G401 (cell line): ENCODE data around the gene QSOX1. TPM values are rescaled to one million over a fixed set of nuclear protein-coding genes. Genes with fewer than 3 reads are reported as not detected.
"Not testable (repeated sequence)": the region's sequence is repeated elsewhere in the genome, so short reads cannot be mapped to it uniquely, and the experiment has no call there.

Experiments
- DNase-seq: peaks from one replicate; pipeline ENCODE4 v3.0.0-alpha.2; 2015; ENCODE audit warnings: low spot score
- in situ Hi-C: cut with HindIII; loops from 2 replicates; pipeline ENCODE4 v1.10.0; 2016; ENCODE audit warnings: low sequenced_read_pairs, mixed read lengths
- total RNA-seq: library from RNA; depleted of rRNA; stranded (reverse); fragments of >200 nt; shearing (Covaris generic); gene quantifications from 2 replicates; pipeline ENCODE4 v1.2.3, GENCODE V29; 2014

QSOX1 gene
- total RNA-seq, 1 experiment from 2014 or later, result 44.8 TPM

- in situ Hi-C loops, result no loop called here
- DNase-seq, result no peak
Measured at GRCh38 chr1:180199018-180199417, 44.3 kb downstream of the QSOX1 start.

DNA sequence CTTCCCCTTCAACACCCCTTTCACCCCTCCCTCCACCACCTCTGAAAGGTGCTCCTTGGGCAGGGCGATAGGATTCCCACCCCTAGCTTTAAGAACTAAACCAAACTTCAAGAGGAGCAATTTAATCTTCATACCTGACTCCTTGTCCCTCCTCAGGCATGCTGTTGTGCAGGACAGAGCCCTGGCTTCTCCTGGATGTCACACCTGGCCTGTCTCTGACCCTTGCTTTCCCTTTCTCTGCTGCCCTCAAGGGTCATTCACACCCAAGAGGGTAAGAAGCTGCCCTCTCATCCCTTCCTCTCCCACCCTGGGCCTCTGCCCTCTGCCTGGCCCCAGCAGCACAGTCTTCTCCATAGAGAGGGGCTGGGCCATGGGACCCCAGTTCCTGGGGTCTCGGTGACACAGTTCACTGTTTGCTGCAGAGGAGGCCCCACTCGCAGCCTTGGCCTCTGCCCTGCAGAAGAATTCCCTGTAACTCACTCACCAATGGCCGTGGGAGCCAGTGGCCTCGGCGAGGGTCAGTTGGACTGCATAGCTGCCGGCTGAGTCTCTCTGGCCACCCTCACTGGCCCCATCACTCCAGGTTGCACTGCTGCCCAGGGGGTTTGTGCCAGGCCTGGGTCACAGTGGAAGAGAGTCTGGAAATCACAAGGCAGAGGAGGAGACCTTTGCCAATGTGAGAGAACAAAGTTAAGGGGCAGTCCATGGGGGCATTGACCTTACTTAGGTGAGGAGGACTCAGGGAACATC lies 47.0 kb downstream of the QSOX1 start:
- no peak for DNase-seq
- in situ Hi-C loops, result no loop called here

GRCh38 chr1:180202588-180202987 lies 47.9 kb downstream of the QSOX1 start:
- DNase-seq, in situ Hi-C loops: not testable (repeated sequence)

DNA sequence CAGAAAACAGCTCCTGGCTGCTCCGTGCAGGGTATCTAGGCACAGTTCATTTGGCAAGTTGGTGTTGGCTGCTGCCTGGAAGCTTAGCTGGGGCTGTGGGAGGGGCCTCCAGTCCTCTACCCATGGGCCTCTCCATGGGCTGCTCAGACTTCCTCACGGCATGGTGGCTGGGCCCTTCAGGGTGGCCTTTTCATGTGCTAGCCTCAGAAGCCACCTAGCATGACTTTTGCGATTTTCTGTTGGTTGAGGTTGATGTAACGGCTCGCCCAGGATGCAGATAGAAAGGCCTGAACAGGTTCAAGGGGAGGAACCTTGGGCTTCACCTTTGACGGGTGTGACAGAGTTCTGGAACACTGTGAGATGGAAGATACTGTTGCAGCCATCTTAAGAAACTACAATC lies 49.6 kb downstream of the QSOX1 start:
- in situ Hi-C loops, result no loop called here
- DNase-seq, result no peak

DNA sequence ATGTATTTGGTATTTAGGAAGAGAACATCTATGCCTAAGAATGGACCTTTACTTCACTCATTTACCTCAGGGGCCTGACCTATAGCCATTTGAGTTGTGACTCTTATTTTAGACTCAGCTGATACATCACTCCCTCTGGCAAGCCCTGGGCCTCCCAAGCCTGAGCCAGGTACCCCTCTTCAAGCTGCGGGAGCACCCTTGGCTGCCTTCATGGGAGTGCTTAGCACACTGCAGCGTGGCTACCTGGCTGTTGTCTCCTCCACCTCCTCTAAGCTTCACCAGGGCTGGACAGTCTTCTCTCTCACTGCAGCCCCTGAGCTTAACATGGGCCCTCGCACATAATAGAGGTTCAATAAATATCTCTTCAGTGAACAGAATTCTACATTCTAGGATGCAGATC lies 51.9 kb downstream of the QSOX1 start:
- in situ Hi-C loops, result no loop called here
- no peak for DNase-seq

DNA sequence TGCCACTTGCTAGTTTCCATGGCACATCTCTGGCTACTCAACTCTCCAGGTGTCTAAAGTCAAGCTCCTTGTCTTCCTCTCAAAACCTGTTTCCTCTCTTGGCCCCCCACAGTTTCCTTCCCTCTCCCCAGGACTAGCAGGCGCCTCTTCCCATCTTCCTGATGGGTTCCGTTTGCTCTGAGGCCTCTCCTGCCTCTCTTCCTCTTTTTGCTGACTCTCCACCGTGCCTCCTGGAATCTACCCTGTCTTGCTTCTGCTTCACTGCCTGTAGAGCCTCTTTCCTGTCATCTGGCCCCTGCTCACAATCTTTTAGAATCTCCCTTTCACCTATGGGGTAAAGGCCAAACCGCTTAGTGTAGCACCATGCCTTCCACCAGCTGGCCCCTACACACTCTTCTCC lies 53.6 kb downstream of the QSOX1 start:
- DNase-seq, result no peak
- in situ Hi-C loops, result no loop called here

DNA sequence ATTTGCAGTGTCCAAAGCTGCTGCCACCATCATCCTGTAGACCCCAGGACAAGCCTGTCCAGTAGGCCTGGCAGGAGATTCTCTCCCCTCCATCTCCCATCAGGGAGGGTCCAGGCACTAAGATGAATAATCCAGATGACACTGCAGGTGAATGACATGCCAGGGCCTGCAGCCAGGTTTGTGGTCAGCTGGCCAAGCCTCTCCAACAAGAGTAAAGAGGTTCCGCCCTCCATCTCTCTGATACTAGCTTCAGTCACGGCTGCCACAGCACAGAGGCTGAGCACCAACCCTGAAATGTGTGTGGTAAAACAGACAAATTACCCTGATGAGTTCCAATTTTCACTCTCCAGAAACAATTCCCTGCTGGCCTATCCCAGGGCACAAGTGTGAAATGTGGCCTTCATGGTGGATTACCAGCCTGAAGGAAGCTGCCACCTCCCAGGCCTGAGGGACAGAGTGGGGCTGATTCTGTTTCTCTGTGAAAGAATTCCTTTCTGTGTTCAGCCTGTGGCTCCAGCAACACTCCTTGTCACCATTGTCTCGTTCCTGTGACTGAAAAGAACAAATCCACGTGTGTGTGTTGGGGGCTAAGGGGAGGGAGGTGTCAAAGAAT lies 55.4 kb downstream of the QSOX1 start:
- no peak for DNase-seq
- in situ Hi-C loops, result no loop called here

DNA sequence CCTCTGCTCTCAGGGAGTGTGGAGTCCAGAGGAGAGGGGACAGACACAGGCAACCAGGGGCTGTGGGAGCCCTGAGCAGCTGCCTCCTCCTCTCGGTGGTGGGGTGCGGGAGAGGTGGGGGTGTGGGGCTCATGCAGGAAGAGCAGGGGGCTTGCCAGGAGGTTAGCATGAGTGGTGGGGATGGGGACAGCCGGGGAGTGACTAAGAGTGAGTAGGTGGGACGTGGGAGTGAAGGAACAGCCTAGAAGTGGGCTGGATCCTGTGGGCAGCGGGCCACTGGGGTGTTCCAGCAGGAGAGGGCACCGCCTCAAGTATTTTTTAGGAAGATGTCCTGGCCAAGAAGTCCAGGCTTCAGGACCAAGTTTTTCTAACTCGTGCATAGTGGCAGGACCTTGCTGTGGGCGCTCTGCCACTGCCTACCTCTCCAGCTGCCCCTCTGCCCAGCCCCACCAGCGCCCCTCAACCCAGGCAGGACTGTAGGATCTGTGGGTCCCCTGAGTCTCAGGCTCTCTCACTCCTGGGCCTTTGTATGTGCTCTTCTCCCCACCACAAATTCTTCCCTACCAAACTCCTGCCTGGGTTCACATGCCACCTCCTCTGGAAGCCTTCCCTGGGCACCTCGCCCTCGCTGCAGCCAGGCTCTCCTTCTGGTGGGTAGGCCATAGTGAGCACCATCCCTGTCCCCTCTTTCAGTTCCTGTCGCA lies 56.6 kb downstream of the QSOX1 start:
- no peak for DNase-seq
- in situ Hi-C loops, result no loop called here

- DNase-seq, result no peak
- in situ Hi-C loops, result no loop called here
Measured at GRCh38 chr1:180211860-180212229, 57.2 kb downstream of the QSOX1 start.

- DNase-seq, result no peak
- in situ Hi-C loops, result no loop called here
Measured at GRCh38 chr1:180213401-180214170, 58.9 kb downstream of the QSOX1 start.

DNA sequence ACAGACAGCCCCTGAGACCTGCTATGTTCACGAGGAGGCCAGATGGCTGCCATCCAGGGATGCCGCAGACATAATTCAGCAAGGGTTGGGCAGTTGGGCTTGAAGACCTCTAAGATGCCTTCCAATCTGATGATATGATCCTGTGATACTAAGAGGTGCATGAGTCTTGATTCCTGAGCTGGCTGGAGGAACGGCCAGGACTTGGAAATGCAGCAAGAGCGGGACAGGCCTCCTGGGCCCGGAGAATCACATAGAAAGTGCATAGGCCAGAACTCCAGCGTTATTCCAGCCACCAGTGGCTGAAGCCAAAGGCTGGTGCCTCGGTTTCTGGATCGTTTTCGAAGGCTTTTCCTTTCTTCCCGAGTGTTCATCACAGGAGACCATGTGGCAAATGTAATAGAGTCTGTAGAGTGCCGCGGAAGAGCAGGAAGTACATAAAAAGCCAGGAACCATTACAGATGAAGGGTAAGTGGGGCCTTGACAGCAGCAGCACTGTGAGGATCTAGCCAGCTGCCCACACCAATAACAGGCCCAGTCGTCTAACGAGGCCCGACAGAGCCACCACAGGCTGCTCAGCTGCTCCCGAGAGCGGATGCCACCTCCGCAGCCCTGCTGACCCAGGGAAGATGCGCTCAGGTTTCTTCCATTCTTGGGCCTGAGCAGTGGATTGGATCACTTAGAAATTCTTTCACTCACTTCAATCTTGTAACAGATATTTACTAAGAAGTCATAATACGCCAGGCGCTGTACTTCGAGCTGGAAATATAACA lies 61.4 kb downstream of the QSOX1 start:
- no peak for DNase-seq
- in situ Hi-C loops, result no loop called here

DNA sequence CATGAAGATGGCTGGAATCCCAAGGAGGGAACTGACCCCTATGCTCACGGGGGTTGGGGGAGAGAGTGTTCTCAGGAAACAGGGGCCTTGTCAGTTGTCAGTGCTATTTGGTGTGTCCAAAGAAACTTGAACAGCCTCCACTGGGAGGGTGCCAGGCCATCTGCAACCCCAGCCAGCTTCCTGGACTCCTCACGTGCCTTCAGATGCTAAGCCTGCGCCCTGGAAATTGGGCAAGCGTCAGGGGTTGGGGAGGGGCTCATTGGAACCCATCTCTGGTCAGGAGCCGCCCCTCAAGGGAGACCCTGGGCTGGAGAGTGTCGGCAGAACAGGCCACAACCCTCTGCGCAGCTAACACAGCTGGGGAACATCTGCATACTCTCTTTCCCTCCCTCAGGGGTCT lies 62.3 kb downstream of the QSOX1 start:
- in situ Hi-C loops, result no loop called here
- no peak for DNase-seq

- DNase-seq, result no peak
- in situ Hi-C loops, result no loop called here
Measured at GRCh38 chr1:180218806-180219765, 64.4 kb downstream of the QSOX1 start.

- in situ Hi-C loops, result no loop called here
- DNase-seq, result no peak
Measured at GRCh38 chr1:180219776-180220175, 65.1 kb downstream of the QSOX1 start.

GRCh38 chr1:180221462-180221861 lies 66.8 kb downstream of the QSOX1 start:
- in situ Hi-C loops, result no loop called here

GRCh38 chr1:180224902-180225301 lies 70.2 kb downstream of the QSOX1 start:
- no peak for DNase-seq
- in situ Hi-C loops, result no loop called here

More at GRCh38 chr1:180221462-180221861, 66.8 kb downstream of the QSOX1 start:
- DNase-seq, result no peak

DNA sequence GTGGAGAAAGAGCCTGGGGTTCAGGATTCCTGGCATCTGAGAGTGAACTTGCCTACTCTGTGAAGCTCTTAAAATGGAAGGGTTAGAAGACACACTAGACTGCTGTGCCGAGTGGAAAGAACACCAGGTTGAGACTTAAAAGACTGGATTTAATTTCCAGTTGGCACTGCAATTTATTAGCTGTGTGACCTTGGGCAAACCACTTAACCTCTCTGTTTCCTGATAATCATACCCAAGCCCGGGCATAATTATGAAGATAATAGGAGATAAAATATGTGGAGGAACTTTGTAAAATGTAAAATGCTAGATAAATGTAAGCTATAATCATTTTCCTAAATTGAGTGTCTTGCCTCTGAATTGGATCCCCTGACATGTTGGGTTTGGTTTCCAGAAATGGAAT lies 70.7 kb downstream of the QSOX1 start:
- no peak for DNase-seq
- in situ Hi-C loops, result no loop called here
